K562 (cell line): ENCODE results near the gene PPFIBP2.

Experiments
- BMI1 ChIP-seq: fragments of 150-350 bp; IDR thresholded peaks from 2 replicates; pipeline ENCODE4 v1.6.1; 2014; ENCODE audit warnings: low read length
- LEF1 ChIP-seq: fragments of 450-650 bp; IDR thresholded peaks from 2 replicates; pipeline ENCODE4 v1.6.1; 2016; ENCODE audit warnings: mild to moderate bottlenecking
- NR2C2 ChIP-seq, 2 experiments: fragments of 200-800 bp in 1 of 2; sonication (Bioruptor generic) in 1 of 2; sonication (generic) in 1 of 2; formaldehyde crosslinking in 1 of 2; IDR thresholded peaks; 2 replicates each; pipeline versions ENCODE4 v1.6.1 to v1.8.0; 2016 to 2022; ENCODE audit warnings: mild to moderate bottlenecking in 1 of 2, missing compliant biosample characterization in 1 of 2, missing genetic modification characterization in 1 of 2, missing genetic modification reagents in 1 of 2
- YY1 ChIP-seq, 3 experiments: IDR thresholded peaks; 2 replicates each; pipeline ENCODE4 v1.6.1; 2011; ENCODE audit warnings: low read length in 2 of 3, mild to moderate bottlenecking in 2 of 3, moderate library complexity in 2 of 3, borderline replicate concordance in 1 of 3, control low read depth in 1 of 3, low read depth in 1 of 3; ENCODE audit not compliant: insufficient read depth in 3 of 3, insufficient replicate concordance in 2 of 3, control insufficient read depth in 1 of 3, insufficient read length in 1 of 3; ENCODE audit errors: extremely low read depth in 1 of 3
- ZNF561 ChIP-seq: fragments of 450-650 bp; formaldehyde crosslinking; conservative IDR thresholded peaks from 2 replicates; pipeline ENCODE4 v1.4.0; 2020; ENCODE audit warnings: mild to moderate bottlenecking, moderate library complexity
- TF ChIP-seq, protein P1 (sequence below), 3 experiments: IDR thresholded peaks in 2 of 3; conservative IDR thresholded peaks in 1 of 3; 2 replicates each; pipeline ENCODE4 v1.5.1; 2011 to 2012; ENCODE audit warnings: low read length in 3 of 3, mild to moderate bottlenecking in 3 of 3, control low read depth in 2 of 3, improper control_type of control experiment in 1 of 3, inconsistent platforms in 1 of 3, low read depth in 1 of 3, mixed read lengths in 1 of 3, moderate library complexity in 1 of 3; ENCODE audit not compliant: insufficient read depth in 2 of 3

DNA sequence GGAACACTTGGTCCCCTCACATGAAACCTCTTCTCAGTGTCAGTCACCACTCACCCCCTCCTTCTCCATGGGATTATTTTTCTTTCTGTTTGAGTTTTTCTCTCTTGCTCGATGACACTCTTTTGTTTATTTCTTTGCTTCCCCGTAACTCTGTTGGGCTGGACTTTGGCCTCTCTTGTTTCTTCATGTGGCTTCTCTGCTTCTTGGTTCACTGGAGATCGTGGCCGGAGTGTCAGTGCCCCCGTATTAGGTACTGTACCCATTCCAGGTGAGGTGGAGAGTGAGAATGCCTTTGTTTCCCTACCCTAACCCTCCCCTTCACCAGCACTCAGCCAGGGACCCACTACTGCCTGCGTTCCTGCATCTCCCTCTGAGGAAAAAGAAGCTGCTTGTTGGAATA lies 127.0 kb downstream of the PPFIBP2 start:
- no peak for TF ChIP-seq ZNF561 (CRISPR knock-in tag)
- TF ChIP-seq, protein P1, sequence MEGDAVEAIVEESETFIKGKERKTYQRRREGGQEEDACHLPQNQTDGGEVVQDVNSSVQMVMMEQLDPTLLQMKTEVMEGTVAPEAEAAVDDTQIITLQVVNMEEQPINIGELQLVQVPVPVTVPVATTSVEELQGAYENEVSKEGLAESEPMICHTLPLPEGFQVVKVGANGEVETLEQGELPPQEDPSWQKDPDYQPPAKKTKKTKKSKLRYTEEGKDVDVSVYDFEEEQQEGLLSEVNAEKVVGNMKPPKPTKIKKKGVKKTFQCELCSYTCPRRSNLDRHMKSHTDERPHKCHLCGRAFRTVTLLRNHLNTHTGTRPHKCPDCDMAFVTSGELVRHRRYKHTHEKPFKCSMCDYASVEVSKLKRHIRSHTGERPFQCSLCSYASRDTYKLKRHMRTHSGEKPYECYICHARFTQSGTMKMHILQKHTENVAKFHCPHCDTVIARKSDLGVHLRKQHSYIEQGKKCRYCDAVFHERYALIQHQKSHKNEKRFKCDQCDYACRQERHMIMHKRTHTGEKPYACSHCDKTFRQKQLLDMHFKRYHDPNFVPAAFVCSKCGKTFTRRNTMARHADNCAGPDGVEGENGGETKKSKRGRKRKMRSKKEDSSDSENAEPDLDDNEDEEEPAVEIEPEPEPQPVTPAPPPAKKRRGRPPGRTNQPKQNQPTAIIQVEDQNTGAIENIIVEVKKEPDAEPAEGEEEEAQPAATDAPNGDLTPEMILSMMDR (IDR thresholded peaks at IDR 0.05 in 2 of 3, conservative IDR thresholded peaks at IDR 0.05 in 1 of 3; ENCODE audit: insufficient read depth in 2 of 3, low read depth in 1 of 3, low read length in 3 of 3) = no peak
- TF ChIP-seq YY1 (IDR thresholded peaks at IDR 0.05; ENCODE audit: borderline replicate concordance in 1 of 3, control insufficient read depth in 1 of 3, extremely low read depth in 1 of 3, insufficient read depth in 3 of 3, insufficient read length in 1 of 3, insufficient replicate concordance in 2 of 3, low read depth in 1 of 3, low read length in 2 of 3) = no peak
- TF ChIP-seq BMI1 = no peak
- no peak for TF ChIP-seq LEF1
- no peak for TF ChIP-seq NR2C2 (CRISPR knock-in tag; IDR thresholded peaks at IDR 0.05)
- TF ChIP-seq NR2C2 (tag; IDR thresholded peaks at IDR 0.05) = no peak
